ENCODE data around the gene UTS2R.
"Not testable (repeated sequence)": the region's sequence is repeated elsewhere in the genome, so short reads cannot be mapped to it uniquely, and the experiment has no call there.

UTS2R gene

GRCh38 chr17:82411396-82412053 lies 40.0 kb downstream of the UTS2R start:
- no peak for DNase-seq

DNA sequence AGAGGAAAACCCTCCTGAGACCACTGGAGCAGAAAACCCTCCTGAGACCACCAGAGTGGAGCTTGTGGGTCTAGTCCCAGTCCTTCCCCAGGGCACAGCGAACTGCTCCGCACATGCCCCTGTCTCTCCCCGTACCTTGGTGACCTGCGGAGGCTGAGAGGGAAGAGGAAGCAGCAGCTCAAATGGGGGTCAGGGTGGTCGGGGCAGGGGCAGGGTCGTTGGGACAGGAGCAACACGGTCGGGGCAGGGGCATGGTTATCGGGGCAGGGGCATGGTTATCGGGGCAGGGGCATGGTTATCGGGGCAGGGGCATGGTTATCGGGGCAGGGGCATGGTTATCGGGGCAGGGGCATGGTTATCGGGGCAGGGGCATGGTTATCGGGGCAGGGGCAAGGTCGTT lies 40.5 kb downstream of the UTS2R start:
- DNase-seq = not testable (repeated sequence)

DNA sequence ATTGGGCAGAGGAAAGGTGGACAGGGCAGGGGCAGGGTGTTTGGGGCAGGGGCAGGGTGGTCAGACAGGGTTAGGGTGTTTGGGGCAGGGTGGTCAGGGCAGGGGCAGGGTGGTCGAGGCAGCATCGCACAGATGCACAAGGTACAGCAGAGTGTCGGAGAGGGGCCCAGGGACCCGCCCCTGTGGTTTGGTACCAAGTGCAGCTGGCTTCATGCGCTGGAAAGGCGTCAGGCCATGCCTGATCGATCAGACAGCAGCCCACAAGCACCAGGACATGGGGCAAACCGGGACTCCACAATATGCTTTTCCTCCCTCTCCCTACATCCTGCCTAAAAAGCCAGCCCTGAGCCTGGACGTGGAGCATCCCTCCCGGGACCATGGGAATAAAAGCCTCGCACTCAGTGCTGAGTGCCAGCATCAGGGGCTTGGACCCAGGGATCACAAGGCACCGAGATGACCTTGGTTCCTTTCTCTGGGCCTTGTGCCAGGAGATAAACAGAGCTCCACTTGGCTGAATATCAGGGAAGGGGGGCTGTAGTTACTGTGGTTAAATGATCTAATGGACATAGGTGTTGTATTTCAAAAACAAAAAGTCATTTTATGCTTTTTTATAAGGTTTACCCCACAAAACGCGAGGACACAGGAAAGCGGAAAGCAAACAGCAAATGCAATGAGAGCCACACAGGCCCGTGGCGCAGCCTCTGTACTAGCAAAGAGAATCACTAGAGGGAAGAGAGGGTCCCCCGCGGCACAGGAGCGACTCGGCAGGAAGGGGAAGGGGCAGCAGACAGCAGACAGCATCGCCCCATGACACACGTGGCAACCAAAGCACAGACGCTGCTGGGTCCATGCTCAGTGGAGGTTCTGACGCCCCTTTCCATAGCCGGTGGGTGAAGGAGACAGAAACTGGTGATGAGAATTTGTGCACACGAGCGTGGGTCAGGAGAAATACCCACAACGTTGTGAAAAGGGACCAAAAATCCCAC lies 41.3 kb downstream of the UTS2R start:
- DNase-seq = no peak

DNA sequence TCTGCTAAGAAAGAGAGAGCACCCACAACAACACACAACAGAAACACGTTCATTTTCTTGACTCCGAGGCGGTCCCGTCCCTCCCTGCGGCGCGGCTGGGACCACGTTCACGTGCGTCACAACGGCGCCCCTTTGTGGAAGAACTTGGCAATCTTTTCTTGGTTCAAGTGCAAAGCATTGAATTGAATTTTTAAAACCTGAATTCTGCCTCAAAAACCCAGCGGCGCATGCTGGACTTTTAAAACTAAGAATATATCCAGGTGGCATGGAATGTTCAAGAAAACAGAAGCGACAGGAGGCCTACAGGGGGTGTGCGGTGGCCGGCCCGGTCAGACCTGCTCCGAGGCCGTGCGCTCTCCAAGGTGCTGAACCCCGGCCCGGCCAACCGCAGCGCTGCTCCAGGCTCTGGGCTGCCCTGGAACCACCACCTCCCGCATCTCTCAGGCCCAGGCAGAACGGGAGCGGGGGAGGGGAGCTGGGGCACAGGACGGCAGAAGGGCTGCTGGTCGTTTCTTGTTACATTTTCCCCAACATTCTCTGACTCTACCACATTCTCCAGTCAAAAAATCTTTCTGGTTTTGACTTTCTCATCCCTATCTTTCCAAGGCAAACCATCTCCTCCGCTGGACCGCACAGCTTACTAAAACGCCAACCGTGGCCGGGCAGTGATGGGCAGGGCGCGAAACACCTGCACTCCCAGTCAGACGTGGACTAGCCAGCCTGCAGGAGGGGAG lies 43.1 kb downstream of the UTS2R start:
- peak; percentile 80 for DNase-seq

GRCh38 chr17:82415336-82415735 lies 43.8 kb downstream of the UTS2R start:
- DNase-seq = no peak

DNA sequence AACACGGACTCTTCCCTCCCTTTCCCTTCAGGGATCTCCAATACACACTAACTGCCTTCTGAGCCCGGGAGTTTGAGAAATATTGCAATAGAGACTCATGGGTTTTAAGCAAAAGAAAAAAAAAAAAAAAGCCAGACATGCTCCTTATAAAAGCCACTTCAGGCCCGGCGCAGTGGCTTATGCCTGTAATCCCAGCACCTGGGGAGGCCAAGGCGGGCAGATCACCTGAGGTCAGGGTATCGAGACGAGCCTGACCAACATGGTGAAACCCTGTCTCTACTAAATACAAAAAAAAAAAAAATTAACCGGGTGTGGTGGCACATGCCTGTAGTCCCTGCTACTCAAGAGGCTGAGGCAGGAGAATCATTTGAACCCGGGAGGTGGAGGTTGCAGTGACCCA lies 44.2 kb downstream of the UTS2R start:
- DNase-seq = no peak

GRCh38 chr17:82416264-82416663 lies 44.7 kb downstream of the UTS2R start:
- DNase-seq = no peak

DNA sequence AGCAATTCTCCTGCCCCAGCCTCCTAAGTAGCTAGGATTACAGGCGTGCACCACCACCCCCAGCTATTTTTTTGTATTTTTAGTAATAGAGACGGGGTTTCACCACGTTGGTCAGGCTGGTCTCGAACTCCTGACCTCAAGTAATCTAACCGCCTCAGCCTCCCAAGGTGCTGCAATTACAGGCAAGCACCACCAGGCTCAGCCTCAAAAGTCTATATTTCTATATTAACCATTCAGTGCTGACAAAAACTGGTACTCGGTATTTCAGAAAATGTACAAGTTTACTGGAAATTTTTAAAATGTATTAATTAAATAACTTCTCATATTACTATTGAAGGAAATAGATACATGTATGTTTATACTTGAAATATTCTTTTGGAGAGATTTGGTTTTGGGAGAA lies 45.2 kb downstream of the UTS2R start:
- no peak for DNase-seq

DNA sequence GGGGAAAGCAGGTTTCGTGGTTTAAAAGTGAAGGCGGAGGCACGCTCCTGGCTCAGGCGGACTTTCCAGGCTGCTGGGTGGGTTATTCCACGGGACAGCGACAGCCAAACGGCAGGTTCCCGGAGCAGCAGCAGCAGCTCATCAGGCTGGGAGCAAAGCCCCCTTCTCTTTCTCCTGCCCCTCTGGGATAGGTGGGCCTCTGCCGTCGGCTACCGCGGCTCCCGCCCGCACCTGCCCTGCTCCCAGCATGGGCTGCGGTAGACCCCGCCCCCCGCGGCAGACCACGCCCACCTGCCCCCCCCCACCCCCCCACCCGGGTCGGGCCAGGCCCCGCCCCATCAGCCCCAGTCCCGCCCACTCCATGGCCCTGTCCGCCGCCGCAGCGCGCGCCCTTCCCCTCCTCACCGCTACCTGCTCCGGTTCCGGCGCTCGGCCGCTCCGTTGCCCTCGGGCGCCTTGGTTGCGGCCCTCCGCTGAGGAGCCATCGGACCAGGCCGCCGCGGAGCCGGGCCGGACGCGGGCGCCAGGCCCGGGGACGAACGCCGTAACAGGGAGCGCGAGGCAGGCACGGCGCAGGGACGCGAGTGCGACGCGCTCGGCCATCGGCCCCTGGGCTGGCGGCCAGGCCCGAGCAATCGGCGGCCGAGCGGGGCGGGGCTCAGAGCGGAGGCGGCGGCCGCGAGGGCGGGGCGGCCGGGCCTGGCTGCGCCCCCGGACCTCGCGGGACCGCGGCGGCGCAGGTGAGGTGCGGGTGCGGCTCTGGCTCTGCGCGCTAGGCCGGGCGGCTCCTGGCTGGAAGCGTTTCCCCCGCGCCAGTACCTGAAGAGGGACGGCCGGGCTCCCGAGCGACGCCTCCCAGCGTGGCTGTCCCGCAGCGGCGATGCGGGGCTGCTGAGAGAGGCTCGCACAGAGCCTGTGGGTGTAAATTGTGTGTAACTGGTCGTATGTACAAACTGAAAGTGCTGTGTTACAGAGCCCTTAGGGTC lies 46.7 kb downstream of the UTS2R start, which contains the start of the genes HEXD and OGFOD3:
TSS of gene HEXD (plus strand) at position 347 of the 986 bp plus-strand sequence. CDS start 1,453 bp downstream, outside the sequence.
TSS of gene OGFOD3 (minus strand) at position 586 of the 986 bp plus-strand sequence. CDS start at position 485, 101 bp downstream.
- DNase-seq = peak; percentile 92

GRCh38 chr17:82419540-82419939 lies 48.0 kb downstream of the UTS2R start:
- DNase-seq = no peak

DNA sequence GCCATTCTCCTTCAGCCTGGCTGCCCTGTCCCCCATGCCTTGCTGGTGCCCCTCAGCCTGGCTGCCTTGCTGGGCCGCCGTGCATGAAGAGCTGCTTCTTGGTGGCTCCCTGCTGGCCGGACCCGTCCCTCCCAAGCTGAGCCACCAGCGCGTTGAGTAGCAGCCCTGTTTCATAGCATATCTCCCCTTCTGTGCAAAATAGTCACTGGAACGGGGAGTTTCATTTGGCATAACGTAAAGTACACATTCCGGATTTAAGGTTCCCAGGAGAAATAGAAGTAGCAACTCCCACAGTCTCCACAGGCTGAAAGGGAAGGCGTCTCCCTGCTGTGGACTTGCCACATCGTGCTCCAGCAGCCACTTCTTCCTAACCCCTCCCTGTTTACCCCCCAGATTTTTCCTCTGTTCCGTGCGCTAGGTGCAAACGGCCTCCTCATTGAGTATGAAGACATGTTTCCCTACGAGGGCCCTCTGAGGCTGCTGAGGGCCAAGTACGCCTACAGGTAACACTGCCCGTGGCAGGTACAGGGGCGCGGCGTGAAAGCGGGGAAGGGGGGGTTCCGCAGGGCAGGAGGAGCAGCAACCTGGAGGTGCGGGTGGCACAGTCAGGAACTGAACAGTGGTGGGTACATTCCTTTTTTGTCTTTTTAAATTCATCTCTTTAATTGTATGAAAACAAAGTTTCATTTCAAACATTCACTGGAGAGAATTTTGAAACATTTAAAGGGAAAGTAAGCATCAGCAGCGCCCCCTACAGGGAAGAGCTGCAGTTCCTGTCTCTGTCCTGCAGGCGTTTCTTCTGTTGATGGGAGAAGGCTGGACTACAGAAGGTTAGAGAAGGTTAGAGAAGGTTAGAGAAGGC lies 52.7 kb downstream of the UTS2R start:
- peak; percentile 73 for DNase-seq

DNA sequence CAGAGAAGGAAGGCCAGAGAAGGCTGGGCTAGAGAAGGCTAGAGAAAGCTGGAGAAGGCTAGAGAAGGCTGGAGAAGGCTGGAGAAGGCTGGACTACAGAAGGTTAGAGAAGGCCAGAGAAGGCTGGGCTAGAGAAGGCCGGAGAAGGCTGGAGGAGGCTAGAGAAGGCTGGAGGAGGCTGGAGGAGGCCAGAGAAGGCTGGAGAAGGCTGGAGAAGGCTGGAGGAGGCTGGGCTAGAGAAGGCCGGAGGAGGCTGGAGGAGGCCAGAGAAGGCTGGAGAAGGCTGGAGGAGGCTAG lies 53.2 kb downstream of the UTS2R start:
- DNase-seq = no peak

All from CD4-positive, alpha-beta T cell treated with Interleukin-17A for 4 hours (primary cell).